ENCODE measurements around the gene UNC5A.

DNA sequence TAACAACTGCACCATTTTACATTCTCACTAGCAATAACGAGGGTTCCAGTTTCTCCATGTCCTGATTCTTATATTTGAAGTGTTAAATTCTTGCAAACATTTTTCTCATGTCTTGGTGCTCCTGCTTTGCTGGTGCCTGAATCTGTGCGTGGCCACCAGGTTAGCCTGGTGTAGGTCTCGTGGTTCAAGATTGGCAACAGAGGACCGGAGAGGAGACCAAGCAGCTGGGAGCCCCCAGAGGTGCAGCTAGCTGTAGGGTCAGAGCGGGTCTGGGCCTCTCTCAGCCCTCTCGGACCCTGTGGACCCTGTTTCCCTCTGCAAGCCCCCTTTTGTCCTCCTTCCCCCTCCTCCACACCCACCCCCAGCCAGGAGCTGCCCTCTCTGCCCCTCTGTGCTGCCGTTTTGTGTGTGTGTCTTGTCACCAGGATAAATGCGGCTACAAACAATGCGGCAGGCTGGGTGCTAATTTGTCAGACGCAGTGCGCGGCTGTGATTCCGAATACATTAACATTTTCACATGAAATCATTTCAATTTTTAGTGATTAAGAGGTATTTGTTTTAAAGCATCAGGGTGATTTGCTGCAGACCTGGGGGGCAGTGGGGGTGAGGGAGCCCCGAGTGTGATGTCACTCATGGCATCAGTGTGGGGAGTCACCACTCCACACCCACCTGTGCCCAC is 17.5 kb downstream of the UNC5A start:
- no peak for TF ChIP-seq EZH2 (IDR thresholded peaks at IDR 0.05; ENCODE audit: borderline replicate concordance, low read depth, low read length, severe bottlenecking)
- TF ChIP-seq, protein P1, sequence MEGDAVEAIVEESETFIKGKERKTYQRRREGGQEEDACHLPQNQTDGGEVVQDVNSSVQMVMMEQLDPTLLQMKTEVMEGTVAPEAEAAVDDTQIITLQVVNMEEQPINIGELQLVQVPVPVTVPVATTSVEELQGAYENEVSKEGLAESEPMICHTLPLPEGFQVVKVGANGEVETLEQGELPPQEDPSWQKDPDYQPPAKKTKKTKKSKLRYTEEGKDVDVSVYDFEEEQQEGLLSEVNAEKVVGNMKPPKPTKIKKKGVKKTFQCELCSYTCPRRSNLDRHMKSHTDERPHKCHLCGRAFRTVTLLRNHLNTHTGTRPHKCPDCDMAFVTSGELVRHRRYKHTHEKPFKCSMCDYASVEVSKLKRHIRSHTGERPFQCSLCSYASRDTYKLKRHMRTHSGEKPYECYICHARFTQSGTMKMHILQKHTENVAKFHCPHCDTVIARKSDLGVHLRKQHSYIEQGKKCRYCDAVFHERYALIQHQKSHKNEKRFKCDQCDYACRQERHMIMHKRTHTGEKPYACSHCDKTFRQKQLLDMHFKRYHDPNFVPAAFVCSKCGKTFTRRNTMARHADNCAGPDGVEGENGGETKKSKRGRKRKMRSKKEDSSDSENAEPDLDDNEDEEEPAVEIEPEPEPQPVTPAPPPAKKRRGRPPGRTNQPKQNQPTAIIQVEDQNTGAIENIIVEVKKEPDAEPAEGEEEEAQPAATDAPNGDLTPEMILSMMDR (IDR thresholded peaks at IDR 0.05; ENCODE audit: borderline replicate concordance, extremely low read depth, low read length, poor library complexity, severe bottlenecking): no peak
